Stimulated activated CD8-positive, alpha-beta memory T cell treated with anti-CD3 and anti-CD28 coated beads, Interleukin-2, amount 100 ng/mL, for 1 hour (primary cell): ENCODE results near the gene SMIM29.
"Not testable (repeated sequence)": the region's sequence is repeated elsewhere in the genome, so short reads cannot be mapped to it uniquely, and the experiment has no call there.

Experiments
- DNase-seq, 2 donors: peaks; one replicate each; pipeline ENCODE4 v3.0.0-alpha.2; 2020; ENCODE audit warnings: low read depth in 2 of 2

SMIM29 gene

GRCh38 chr6:34269132-34269531 is 20.3 kb upstream of the SMIM29 start:
- not testable (repeated sequence) for DNase-seq

- no peak for DNase-seq
These were observed 18.9 kb upstream of the SMIM29 start for GRCh38 chr6:34267746-34268145.

DNA sequence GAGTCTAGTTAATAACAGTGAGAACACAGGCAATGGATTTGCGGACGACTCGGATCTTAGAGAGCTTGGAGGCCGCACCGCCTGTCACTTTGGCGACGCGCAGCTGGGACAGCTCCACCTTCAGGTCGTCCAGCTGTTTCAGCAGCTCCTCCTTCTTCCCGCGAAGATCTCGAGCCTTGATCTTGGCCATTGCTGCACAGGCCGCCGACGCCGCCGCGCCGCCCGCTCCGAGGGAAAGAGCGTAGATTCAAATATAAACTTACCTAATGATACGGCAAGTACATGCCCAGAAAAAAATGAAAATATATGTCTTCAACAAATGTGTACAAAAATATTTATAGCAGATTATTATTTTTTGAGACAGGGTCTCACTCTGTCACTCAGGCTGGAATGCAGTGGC is 14.7 kb upstream of the SMIM29 start:
- not testable (repeated sequence) for DNase-seq

- DNase-seq, result no peak
These were observed 11.9 kb upstream of the SMIM29 start for GRCh38 chr6:34260576-34261267.

GRCh38 chr6:34259529-34260069 is 10.8 kb upstream of the SMIM29 start:
- DNase-seq, result no peak

DNA sequence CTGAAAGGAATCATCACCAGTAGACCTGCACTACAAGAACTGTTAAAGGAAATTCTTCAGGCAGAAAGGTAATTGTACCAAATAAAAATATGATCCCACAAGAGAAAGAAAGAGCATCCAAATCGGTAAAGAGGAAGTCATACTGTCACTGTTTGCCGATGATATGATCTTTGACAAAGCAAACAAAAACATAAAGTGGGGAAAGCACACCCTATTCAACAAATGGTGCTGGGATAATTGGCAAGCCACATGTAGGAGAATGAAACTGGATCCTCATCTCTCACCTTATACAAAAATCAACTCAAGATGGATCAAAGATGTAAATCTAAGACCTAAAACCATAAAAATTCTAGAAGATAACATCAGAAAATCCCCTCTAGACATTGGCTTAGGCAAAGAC is 3.6 kb upstream of the SMIM29 start:
- not testable (repeated sequence) for DNase-seq

DNA sequence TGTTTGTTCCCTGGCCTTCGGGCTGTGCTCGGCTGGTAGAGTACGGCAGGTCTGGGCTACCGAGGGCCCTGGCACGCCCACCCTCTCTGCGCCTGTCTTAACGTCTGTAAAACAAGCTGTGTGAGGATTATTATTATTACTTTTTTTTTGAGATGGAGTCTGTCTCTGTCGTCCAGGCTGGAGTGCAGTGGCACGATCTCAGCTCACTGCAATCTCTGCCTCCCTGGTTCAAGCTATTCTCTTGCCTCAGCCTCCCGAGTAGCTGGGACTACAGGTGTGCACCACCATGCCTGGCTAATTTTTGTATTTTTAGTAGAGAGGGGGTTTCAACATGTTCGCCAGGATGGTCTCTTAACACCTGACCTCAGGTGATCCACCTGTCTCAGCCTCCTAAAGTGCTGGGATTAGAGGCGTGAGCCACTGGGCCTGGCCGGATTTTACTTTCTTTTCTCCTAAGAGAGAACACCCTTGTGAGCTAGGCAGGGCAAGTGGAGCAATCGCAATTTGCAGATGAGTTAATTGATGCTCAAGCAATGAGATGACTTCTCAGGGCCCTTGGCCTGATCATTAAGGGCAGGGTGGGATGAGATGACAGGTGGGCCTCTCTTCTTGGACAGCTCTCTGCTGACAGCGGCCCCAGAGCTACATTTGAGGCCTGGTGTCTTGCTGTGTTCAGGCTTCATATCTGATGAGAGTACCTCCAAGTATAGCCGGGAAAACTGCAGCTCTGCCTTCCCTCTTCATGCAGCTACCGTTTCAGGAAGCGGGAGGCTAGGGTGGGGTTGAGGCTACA is 859 bp upstream of the SMIM29 start:
- DNase-seq, result no peak

DNA sequence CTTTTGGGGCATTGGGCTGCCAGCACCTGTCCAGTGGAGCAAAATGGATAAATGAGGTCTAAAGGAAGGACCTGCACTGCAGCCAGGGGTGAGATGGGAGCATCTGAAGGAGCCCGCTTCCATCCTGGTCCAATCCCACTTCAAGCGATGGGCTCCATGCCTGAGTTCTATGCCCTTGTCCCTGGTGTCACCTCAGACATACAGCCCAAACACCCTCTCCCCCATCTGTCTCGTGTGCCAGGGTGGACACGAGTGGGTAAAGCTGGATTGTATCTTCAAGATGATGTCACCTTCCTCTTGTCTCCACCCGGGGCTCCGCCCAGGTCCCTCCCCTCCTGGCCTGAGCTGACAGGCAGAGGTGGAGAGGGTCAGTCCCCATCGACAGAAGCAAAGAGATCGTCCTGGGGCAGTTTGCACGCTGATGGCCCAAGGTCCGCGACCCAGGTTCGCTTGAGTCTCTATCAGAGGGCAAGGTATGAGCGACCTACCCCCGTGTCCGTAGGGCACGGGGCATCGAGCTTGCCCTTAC is 544 bp downstream of the SMIM29 start:
- no peak for DNase-seq

DNA sequence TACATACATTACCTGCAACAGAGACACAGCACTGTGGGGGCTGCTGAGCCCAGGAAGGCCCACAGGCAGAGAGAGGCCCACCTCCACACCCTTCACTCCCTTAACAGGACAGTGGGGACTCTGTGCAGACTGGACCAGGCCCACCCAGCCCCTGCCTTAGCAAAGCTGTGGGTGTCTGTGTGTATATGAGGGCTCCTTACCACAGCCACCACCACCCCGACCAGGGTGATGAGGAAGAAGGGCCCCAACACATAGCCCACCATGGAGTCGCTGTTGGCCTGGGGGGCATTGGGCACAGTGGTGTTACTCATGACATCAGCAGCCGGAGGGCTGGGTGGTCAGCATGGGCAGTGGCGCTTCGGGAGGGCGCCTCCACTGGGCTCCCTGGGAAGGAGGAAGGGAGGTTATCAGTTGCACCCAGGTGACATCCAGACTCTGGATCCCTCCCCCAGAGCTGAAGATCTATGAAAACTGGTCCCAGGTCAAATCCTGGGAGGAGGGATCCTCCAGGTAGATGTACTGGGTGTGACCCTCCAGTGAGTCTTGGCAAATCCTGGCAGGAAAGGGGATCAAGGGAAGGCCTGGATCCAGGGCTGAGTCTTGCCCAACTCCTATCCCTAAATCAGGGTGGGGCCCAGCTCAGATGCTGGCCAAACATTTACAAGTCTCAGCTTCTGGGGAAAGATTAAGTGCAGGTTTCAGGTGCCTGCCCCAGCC is 1.2 kb downstream of the SMIM29 start:
- no peak for DNase-seq

GRCh38 chr6:34246563-34247391 is 2.0 kb downstream of the SMIM29 start:
- no peak for DNase-seq

GRCh38 chr6:34246249-34246562 is 2.6 kb downstream of the SMIM29 start:
- DNase-seq, result no peak

DNA sequence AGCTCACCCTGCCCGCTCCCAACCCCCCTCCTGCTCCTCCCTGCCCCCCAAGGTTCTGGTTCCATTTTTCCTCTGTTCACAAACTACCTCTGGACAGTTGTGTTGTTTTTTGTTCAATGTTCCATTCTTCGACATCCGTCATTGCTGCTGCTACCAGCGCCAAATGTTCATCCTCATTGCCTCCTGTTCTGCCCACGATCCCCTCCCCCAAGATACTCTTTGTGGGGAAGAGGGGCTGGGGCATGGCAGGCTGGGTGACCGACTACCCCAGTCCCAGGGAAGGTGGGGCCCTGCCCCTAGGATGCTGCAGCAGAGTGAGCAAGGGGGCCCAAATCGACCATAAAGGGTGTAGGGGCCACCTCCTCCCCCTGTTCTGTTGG is 3.1 kb downstream of the SMIM29 start:
- not testable (repeated sequence) for DNase-seq

DNA sequence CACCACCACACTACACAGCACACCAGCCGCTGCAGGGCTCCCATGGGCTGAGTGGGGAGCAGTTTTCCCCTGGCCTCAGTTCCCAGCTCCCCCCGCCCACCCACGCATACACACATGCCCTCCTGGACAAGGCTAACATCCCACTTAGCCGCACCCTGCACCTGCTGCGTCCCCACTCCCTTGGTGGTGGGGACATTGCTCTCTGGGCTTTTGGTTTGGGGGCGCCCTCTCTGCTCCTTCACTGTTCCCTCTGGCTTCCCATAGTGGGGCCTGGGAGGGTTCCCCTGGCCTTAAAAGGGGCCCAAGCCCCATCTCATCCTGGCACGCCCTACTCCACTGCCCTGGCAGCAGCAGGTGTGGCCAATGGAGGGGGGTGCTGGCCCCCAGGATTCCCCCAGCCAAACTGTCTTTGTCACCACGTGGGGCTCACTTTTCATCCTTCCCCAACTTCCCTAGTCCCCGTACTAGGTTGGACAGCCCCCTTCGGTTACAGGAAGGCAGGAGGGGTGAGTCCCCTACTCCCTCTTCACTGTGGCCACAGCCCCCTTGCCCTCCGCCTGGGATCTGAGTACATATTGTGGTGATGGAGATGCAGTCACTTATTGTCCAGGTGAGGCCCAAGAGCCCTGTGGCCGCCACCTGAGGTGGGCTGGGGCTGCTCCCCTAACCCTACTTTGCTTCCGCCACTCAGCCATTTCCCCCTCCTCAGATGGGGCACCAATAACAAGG is 3.6 kb downstream of the SMIM29 start:
- not testable (repeated sequence) for DNase-seq

- no peak for DNase-seq
These were observed 4.6 kb downstream of the SMIM29 start for GRCh38 chr6:34243901-34244884.

GRCh38 chr6:34243131-34243771 is 5.6 kb downstream of the SMIM29 start:
- no peak for DNase-seq

DNA sequence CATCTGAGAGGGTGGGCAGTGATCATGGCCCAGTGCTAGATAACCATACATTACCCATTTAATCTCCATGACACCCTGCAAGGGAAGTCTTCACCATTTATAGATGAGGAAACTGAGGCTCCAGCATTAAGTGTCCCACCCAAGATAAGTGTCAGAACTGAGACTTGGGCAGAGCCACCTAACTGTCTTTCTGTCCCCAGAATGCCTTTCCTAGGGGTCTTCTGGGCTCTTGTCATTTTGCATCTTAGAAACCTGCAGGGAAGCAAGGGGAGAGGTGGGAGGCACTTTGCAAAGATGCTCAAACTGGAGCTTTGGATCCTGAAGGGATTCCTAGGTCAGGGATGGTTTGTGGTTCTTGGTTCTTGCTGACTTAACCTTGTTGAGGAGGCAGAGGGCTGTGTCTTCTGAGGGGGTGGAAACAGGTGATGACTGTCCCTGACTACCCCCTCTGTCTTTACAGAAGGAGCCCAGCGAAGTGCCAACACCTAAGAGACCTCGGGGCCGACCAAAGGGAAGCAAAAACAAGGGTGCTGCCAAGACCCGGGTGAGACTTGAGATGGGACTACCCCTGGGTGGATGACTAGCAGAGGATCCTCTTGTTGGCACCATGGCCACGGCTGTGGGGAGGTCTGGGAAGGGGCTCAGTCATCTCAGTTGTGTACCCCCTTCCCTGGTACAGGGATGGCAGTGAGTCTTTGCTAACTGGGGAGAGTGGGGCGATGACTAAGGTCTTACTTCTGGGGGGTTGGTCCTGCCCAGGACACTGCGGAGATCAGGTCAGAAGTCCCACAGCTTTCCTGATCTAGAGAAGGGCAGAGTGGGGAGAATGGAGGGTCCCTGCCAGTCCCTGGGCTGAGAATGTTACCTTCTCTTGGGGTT is 6.3 kb downstream of the SMIM29 start:
- DNase-seq, result no peak

- DNase-seq, result no peak
These were observed 7.2 kb downstream of the SMIM29 start for GRCh38 chr6:34241351-34242215.
